ENCODE measurements around the gene LTO1. TPM values are rescaled to one million over a fixed set of nuclear protein-coding genes. Genes with fewer than 3 reads are reported as not detected.

The LTO1 gene
- total and polyA plus RNA-seq, 4 donors: 12.4 to 27.5 (median 19.4) TPM

DNA sequence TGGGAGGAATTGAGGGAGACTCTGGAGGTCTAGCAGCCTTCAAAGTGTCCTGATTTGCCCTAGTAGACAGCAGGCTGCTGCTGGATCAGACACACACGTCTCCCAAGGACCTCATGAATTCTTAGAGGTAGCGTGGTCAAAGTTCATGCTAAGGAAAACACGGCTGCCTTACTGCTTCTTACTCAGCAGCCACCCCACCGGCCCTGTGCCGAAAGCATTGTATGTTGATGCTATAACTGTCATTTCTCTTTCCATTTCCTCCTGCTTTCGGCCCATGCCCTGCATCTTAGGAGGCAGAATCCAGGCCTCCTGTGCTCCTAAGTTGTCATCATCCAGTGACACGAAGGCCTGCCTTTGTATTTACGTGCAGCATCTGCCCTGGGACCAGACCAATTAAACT, 44.7 kb downstream of the LTO1 start:
- peaks cover 0 to 9% (median 0%) of the 10 kb centered on the region in 4 donors for H3K9me3 ChIP-seq (ENCODE audit: control insufficient read depth in 4 of 4, insufficient read depth in 3 of 4, low read length in 3 of 4)
- peaks cover 0 to under 1% (median 0%) of the 10 kb centered on the region in 5 donors for H3K4me1 ChIP-seq (ENCODE audit: control insufficient read depth in 5 of 5, insufficient read depth in 5 of 5, low read length in 5 of 5)
- 93 to 94% methylated on average over 8 of the region's 8 CpGs for WGBS, 2 donors
- no peak overlapping the region for H3K27ac ChIP-seq (ENCODE audit: low read depth in 1 of 2, low read length in 1 of 2)
- TF ChIP-seq, protein P1, sequence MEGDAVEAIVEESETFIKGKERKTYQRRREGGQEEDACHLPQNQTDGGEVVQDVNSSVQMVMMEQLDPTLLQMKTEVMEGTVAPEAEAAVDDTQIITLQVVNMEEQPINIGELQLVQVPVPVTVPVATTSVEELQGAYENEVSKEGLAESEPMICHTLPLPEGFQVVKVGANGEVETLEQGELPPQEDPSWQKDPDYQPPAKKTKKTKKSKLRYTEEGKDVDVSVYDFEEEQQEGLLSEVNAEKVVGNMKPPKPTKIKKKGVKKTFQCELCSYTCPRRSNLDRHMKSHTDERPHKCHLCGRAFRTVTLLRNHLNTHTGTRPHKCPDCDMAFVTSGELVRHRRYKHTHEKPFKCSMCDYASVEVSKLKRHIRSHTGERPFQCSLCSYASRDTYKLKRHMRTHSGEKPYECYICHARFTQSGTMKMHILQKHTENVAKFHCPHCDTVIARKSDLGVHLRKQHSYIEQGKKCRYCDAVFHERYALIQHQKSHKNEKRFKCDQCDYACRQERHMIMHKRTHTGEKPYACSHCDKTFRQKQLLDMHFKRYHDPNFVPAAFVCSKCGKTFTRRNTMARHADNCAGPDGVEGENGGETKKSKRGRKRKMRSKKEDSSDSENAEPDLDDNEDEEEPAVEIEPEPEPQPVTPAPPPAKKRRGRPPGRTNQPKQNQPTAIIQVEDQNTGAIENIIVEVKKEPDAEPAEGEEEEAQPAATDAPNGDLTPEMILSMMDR (IDR thresholded peaks at IDR 0.05; ENCODE audit: control extremely low read depth, extremely low read depth): no peak
- DNase-seq (no peak), ATAC-seq (ENCODE audit: insufficient read depth, low FRiP score) (no peak)
- no peak overlapping the region for H3K4me3 ChIP-seq
- H3K9ac ChIP-seq (ENCODE audit: insufficient read depth in 1 of 2, low read length in 2 of 2): no peak overlapping the region
- no peaks in the 10 kb centered on the region for H3K27me3 ChIP-seq (ENCODE audit: control insufficient read depth in 3 of 3, insufficient read depth in 3 of 3, low read length in 2 of 3)
- no peaks in the 10 kb centered on the region for H3K36me3 ChIP-seq (ENCODE audit: control insufficient read depth in 4 of 4, insufficient read depth in 4 of 4, low read length in 4 of 4)

DNA sequence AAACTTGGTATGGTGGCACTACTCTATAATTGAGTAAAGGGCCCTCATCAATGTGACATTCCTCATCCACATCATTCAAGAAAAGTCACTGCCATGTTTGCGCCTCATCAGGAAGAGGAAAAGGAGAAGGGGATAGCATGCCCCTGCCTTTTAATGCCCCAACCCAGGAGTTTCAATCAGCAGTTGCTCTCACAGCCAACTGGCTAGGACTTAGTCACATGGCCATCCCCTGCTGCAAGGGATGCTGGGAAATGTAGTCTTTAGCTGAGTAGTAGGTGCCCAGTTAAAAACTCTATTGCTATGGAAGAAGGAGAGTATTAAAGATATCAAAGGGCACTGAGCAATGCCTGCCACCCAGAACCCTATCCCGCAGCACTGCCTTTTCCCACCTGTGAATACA, 45.1 kb downstream of the LTO1 start:
- Histone ChIP-seq H3K9me3 (ENCODE audit: control insufficient read depth in 4 of 4, insufficient read depth in 3 of 4, low read length in 3 of 4) (peaks cover 0 to 9% (median 0%) of the 10 kb centered on the region in 4 donors), H3K36me3 (ENCODE audit: control insufficient read depth in 4 of 4, insufficient read depth in 4 of 4, low read length in 4 of 4) (no peaks in the 10 kb centered on the region), H3K27me3 (ENCODE audit: control insufficient read depth in 3 of 3, insufficient read depth in 3 of 3, low read length in 2 of 3) (no peaks in the 10 kb centered on the region), H3K4me3 (no peak overlapping the region), H3K27ac (ENCODE audit: low read depth in 1 of 2, low read length in 1 of 2) (no peak overlapping the region), H3K9ac (ENCODE audit: insufficient read depth in 1 of 2, low read length in 2 of 2) (no peak overlapping the region), H3K4me1 (ENCODE audit: control insufficient read depth in 5 of 5, insufficient read depth in 5 of 5, low read length in 5 of 5) (peaks cover 0 to 3% (median 0%) of the 10 kb centered on the region in 5 donors)
- 99 to 100% methylated on average over 2 of the region's 2 CpGs for WGBS, 2 donors
- TF ChIP-seq, protein P1 (IDR thresholded peaks at IDR 0.05; ENCODE audit: control extremely low read depth, extremely low read depth): no peak
- no peak for ATAC-seq (ENCODE audit: insufficient read depth, low FRiP score)
- no peak for DNase-seq

GRCh38 chr11:69627551-69627950, 47.6 kb downstream of the LTO1 start:
- no peaks in the 10 kb centered on the region for H3K27me3 ChIP-seq (ENCODE audit: control insufficient read depth in 3 of 3, insufficient read depth in 3 of 3, low read length in 2 of 3)
- H3K36me3 ChIP-seq (ENCODE audit: control insufficient read depth in 4 of 4, insufficient read depth in 4 of 4, low read length in 4 of 4): no peaks in the 10 kb centered on the region
- TF ChIP-seq, protein P1 (IDR thresholded peaks at IDR 0.05; ENCODE audit: control extremely low read depth, extremely low read depth): no peak
- H3K9ac ChIP-seq (ENCODE audit: insufficient read depth in 1 of 2, low read length in 2 of 2): no peak overlapping the region
- ATAC-seq (ENCODE audit: insufficient read depth, low FRiP score) (no peak), DNase-seq (no peak)
- no peak overlapping the region for H3K27ac ChIP-seq (ENCODE audit: low read depth in 1 of 2, low read length in 1 of 2)
- no peak overlapping the region for H3K4me3 ChIP-seq
- peaks cover 0 to 9% (median 0%) of the 10 kb centered on the region in 4 donors for H3K9me3 ChIP-seq (ENCODE audit: control insufficient read depth in 4 of 4, insufficient read depth in 3 of 4, low read length in 3 of 4)
- H3K4me1 ChIP-seq (ENCODE audit: control insufficient read depth in 5 of 5, insufficient read depth in 5 of 5, low read length in 5 of 5): peaks cover 0 to 3% (median 0%) of the 10 kb centered on the region in 5 donors
- WGBS, 2 donors: 86 to 87% methylated on average over 14 of the region's 14 CpGs

GRCh38 chr11:69625476-69625875, 49.7 kb downstream of the LTO1 start:
- WGBS, 2 donors: 87 to 93% methylated on average over 10 of the region's 10 CpGs
- ATAC-seq (ENCODE audit: insufficient read depth, low FRiP score) (no peak), DNase-seq (no peak)
- no peaks in the 10 kb centered on the region for H3K27me3 ChIP-seq (ENCODE audit: control insufficient read depth in 3 of 3, insufficient read depth in 3 of 3, low read length in 2 of 3)
- TF ChIP-seq, protein P1 (IDR thresholded peaks at IDR 0.05; ENCODE audit: control extremely low read depth, extremely low read depth): no peak
- peaks cover 0 to 3% (median 0%) of the 10 kb centered on the region in 5 donors for H3K4me1 ChIP-seq (ENCODE audit: control insufficient read depth in 5 of 5, insufficient read depth in 5 of 5, low read length in 5 of 5)
- no peak overlapping the region for H3K27ac ChIP-seq (ENCODE audit: low read depth in 1 of 2, low read length in 1 of 2)
- peaks cover 0 to 9% (median 0%) of the 10 kb centered on the region in 4 donors for H3K9me3 ChIP-seq (ENCODE audit: control insufficient read depth in 4 of 4, insufficient read depth in 3 of 4, low read length in 3 of 4)
- H3K9ac ChIP-seq (ENCODE audit: insufficient read depth in 1 of 2, low read length in 2 of 2): no peak overlapping the region
- H3K36me3 ChIP-seq (ENCODE audit: control insufficient read depth in 4 of 4, insufficient read depth in 4 of 4, low read length in 4 of 4): no peaks in the 10 kb centered on the region
- H3K4me3 ChIP-seq: no peak overlapping the region
